Loucy (cell line): ENCODE measurements around the gene SLAMF7.

Experiments
- H2AFZ ChIP-seq: fragments of 200-600 bp; sonication (generic); 2 replicates; pipeline ENCODE4 v1.6.0; 2016; ENCODE audit warnings: antibody characterized with exemption, mild to moderate bottlenecking, low read length, moderate library complexity
- H3F3A ChIP-seq: fragments of 200-600 bp; 2 replicates; pipeline ENCODE4 v1.6.0; 2016; ENCODE audit warnings: antibody characterized with exemption, low read depth, mild to moderate bottlenecking
- H3K27me3 ChIP-seq: fragments of 200-600 bp; sonication (generic); 2 replicates; pipeline ENCODE4 v1.6.1; 2014; ENCODE audit warnings: low read length, mild to moderate bottlenecking; ENCODE audit not compliant: insufficient read depth, poor library complexity, severe bottlenecking
- H3K36me3 ChIP-seq: fragments of 200-600 bp; sonication (generic); 2 replicates; pipeline ENCODE4 v1.6.1; 2016; ENCODE audit warnings: low read length; ENCODE audit not compliant: insufficient read depth
- H3K4me1 ChIP-seq: fragments of 200-600 bp; sonication (generic); 2 replicates; pipeline ENCODE4 v1.5.1; 2014; ENCODE audit warnings: low read length, mild to moderate bottlenecking; ENCODE audit not compliant: insufficient read depth, poor library complexity, severe bottlenecking
- H3K4me2 ChIP-seq: fragments of 200-600 bp; sonication (generic); 2 replicates; pipeline ENCODE4 v1.6.0; 2014; ENCODE audit warnings: antibody characterized with exemption, low read length, low read depth, mild to moderate bottlenecking; ENCODE audit not compliant: poor library complexity, severe bottlenecking
- H3K4me3 ChIP-seq: fragments of 200-600 bp; sonication (generic); 2 replicates; pipeline ENCODE4 v1.5.1; 2014; ENCODE audit warnings: low read length, mild to moderate bottlenecking, mixed read lengths; ENCODE audit not compliant: poor library complexity, severe bottlenecking
- H3K79me2 ChIP-seq: fragments of 200-600 bp; sonication (generic); 2 replicates; pipeline ENCODE4 v1.6.1; 2014; ENCODE audit warnings: low read length; ENCODE audit not compliant: insufficient read depth
- H3K9ac ChIP-seq: fragments of 200-600 bp; sonication (generic); 2 replicates; pipeline ENCODE4 v1.6.0; 2014; ENCODE audit warnings: mild to moderate bottlenecking, low read depth, low read length, moderate library complexity; ENCODE audit not compliant: poor library complexity, severe bottlenecking
- H3K9me2 ChIP-seq: fragments of 200-600 bp; sonication (generic); replicated peaks from 2 replicates; pipeline ENCODE4 v1.6.1; 2016; ENCODE audit warnings: low read depth, low read length, mixed read lengths
- H3K9me3 ChIP-seq: fragments of 200-600 bp; sonication (generic); 2 replicates; pipeline ENCODE4 v1.6.1; 2014; ENCODE audit warnings: mild to moderate bottlenecking, antibody characterized with exemption, low read length, low read depth; ENCODE audit not compliant: insufficient read depth
- H4K20me1 ChIP-seq: fragments of 200-600 bp; sonication (generic); 2 replicates; pipeline ENCODE4 v1.6.0; 2014; ENCODE audit warnings: antibody characterized with exemption, low read length, mild to moderate bottlenecking; ENCODE audit not compliant: insufficient read depth, poor library complexity, severe bottlenecking
- EZH2phosphoT487 ChIP-seq: fragments of 200-600 bp; IDR thresholded peaks from 2 replicates; pipeline ENCODE4 v1.6.1; 2018; ENCODE audit warnings: antibody characterized with exemption, mild to moderate bottlenecking, moderate library complexity, borderline replicate concordance
- TF ChIP-seq, protein P1 (sequence below): fragments of 200-600 bp; sonication (generic); conservative IDR thresholded peaks from 2 replicates; pipeline ENCODE4 v1.5.1; 2014; ENCODE audit warnings: mild to moderate bottlenecking, antibody characterized with exemption, low read length

Gene SLAMF7

DNA sequence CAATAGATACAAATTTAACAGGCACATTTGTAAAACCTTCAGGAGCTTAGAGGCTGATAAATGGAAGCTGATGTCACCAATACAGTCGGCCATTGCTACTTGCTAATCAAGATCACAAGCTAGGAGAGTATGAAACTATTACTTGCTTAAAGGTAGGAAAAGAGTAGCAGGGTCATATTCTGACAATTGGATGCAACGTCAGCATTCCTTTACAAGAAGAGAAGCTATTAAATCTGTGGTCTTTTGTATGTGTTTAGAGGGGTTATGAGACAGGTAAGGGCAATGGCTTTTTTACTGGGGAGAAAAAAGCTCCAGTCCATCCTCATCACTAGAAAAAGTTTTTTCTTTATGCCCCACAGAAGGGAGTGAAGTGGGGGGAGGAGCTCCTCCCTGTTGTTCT, 15.7 kb upstream of the SLAMF7 start:
- Histone ChIP-seq H3K27me3 (no peaks in the 10 kb centered on the region), H3K9ac (no peak overlapping the region), H3K36me3 (no peaks in the 10 kb centered on the region), H3K4me2 (peak overlapping the region; percentile 52), H3K4me1 (peaks cover 49% of the 10 kb centered on the region), H3K79me2 (no peaks in the 10 kb centered on the region), H4K20me1 (no peaks in the 10 kb centered on the region), H2AFZ (no peak overlapping the region), H3K9me2 (no peaks in the 10 kb centered on the region), H3K4me3 (no peak overlapping the region), H3F3A (no peaks in the 10 kb centered on the region), H3K9me3 (no peaks in the 10 kb centered on the region)
- no peak for TF ChIP-seq EZH2phosphoT487
- TF ChIP-seq, protein P1, sequence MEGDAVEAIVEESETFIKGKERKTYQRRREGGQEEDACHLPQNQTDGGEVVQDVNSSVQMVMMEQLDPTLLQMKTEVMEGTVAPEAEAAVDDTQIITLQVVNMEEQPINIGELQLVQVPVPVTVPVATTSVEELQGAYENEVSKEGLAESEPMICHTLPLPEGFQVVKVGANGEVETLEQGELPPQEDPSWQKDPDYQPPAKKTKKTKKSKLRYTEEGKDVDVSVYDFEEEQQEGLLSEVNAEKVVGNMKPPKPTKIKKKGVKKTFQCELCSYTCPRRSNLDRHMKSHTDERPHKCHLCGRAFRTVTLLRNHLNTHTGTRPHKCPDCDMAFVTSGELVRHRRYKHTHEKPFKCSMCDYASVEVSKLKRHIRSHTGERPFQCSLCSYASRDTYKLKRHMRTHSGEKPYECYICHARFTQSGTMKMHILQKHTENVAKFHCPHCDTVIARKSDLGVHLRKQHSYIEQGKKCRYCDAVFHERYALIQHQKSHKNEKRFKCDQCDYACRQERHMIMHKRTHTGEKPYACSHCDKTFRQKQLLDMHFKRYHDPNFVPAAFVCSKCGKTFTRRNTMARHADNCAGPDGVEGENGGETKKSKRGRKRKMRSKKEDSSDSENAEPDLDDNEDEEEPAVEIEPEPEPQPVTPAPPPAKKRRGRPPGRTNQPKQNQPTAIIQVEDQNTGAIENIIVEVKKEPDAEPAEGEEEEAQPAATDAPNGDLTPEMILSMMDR: no peak

DNA sequence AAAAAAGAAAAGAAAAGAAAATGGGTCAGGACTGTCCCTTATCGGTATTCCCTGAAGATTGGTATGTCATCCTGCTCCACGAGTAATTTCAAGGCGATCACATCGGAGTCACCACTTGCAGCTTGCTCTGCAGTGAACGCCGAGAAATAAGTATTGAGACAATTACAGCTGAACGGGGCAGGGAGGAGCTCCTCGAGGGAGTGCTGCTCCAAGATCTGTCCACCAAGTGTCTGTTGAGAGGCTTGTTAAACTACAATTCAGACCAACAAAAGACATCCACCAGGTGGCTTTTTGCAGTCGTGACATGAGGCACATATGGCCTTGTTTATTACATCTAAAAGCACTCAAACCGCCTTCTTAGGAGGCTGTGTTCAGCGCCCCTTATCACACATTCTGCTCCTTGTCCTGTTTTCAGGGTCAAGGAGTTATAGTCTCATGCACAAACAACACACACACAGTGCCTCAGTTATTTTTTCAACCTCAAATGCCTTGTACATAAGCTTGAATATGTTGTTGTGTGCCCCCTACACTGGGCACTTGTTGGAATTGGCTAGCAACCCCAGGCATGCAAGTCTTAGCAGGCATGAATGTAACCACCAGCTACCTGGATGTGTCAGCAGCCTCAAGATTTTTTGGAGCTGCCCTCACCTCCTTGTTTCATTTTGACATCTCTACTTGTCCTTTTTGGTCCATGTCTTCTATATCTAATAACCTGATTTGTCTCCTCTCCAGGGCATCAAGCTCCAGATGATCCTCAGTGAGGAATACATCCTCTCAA, 14.4 kb upstream of the SLAMF7 start:
- H3K4me1 ChIP-seq: peaks cover 49% of the 10 kb centered on the region
- no peak overlapping the region for H3K4me3 ChIP-seq
- H3F3A ChIP-seq: no peaks in the 10 kb centered on the region
- no peak overlapping the region for H3K9ac ChIP-seq
- TF ChIP-seq, protein P1: peak; percentile 37
- TF ChIP-seq EZH2phosphoT487: no peak
- H2AFZ ChIP-seq: peak overlapping the region; percentile 45
- H4K20me1 ChIP-seq: no peaks in the 10 kb centered on the region
- H3K79me2 ChIP-seq: no peaks in the 10 kb centered on the region
- no peak overlapping the region for H3K4me2 ChIP-seq
- no peaks in the 10 kb centered on the region for H3K36me3 ChIP-seq
- H3K9me2 ChIP-seq: no peaks in the 10 kb centered on the region
- H3K27me3 ChIP-seq: no peaks in the 10 kb centered on the region
- no peaks in the 10 kb centered on the region for H3K9me3 ChIP-seq

DNA sequence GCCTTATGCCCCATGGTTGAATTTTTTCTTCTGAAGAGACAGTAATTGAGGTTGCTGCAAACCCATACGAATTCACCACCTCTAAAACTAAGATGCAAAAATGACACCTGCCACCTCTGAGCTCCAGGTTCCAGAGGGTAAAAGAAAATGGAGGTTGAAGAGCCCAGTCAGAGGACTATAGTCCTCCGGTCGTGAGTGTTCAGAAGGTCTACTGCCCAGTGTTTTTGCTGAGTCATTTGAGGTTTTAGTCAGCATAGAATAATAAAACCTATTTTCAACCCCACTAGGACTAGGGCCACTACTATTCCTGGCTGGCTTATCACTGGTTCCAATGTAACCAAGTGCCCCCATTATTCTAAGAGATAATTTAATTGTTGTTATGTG, 12.9 kb upstream of the SLAMF7 start:
- Histone ChIP-seq H3K4me2 (peak overlapping the region; percentile 45), H2AFZ (peak overlapping the region; percentile 54; the same call in 1 of the 2 replicates), H3F3A (no peaks in the 10 kb centered on the region), H3K9ac (no peak overlapping the region), H3K4me3 (no peak overlapping the region), H3K9me2 (no peaks in the 10 kb centered on the region), H3K79me2 (no peaks in the 10 kb centered on the region), H4K20me1 (no peaks in the 10 kb centered on the region), H3K27me3 (no peaks in the 10 kb centered on the region), H3K36me3 (no peaks in the 10 kb centered on the region), H3K9me3 (no peaks in the 10 kb centered on the region), H3K4me1 (peaks cover 46% of the 10 kb centered on the region)
- TF ChIP-seq EZH2phosphoT487: no peak
- TF ChIP-seq, protein P1: no peak
